Mesenteric fat pad (tissue), 1 donor: Measurements from ENCODE around the gene NR3C1. TPM values are rescaled to one million over a fixed set of nuclear protein-coding genes. Genes with fewer than 3 reads are reported as not detected.

Source experiments
- DNase-seq: peaks from one replicate; pipeline ENCODE4 v3.0.0-alpha.2; 2020; ENCODE audit warnings: low spot score
- total RNA-seq: library from RNA; stranded (reverse); fragmentation: NEBNext Ultra II Directional; extraction: Animal tissue kit (Norgen Biotek cat#: 25700); gene quantifications from one replicate; pipeline ENCODE4 v1.2.1, GENCODE V29; 2021
- donor health status: DM: yes; HTN: yes; CAD: no.

The NR3C1 gene
- total RNA-seq, 1 donor from 2014 or later, result 116 TPM

DNA sequence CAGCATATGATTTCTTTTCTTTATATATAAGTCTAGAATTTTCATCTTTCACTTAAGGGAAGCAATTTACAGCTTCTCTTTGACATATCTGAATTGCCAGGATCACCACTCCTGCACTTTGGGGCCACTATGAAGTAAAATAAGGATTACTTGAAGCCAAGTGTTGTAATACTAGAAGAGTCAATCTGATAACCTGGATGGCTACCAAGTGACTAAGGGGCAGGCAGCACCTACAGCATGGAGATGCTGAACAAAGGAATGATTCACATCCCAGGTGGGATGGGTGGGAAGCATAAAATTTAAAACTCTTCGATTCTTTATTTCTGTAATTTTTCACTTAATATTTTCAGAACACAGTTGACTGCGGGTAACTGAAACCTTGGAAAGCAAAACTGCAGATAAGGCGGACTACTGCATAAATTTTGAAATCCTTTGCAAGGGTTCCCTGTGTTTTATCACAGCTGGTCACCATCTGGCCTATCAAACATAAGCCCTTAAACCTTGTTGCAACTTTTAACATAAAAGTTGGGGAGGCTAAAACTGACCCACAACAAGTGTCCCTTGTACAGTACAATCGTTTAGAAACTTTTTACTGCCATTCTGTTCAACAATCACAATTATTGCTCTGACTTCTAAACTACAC, 31.2 kb downstream of the NR3C1 start:
- DNase-seq, result no peak

GRCh38 chr5:143370440-143370839, 33.0 kb downstream of the NR3C1 start:
- no peak for DNase-seq

DNA sequence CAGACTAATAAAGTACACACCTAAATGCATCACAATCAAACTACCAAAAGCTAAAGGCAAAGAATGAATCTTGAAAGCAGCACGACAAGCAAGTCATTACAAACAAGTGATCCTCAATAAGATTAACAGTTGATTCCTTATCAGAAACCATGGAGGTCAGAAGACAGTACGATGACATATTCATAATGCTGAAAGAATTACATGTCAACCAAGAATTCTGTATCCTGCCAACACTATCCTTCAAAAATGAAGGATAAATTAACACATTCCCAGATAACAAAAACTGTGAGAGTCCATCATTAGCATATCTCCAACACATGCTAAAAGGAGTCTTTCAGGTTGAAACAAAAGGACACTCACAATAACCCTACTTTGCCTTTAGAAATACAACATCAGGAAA, 39.4 kb downstream of the NR3C1 start:
- no peak for DNase-seq

DNA sequence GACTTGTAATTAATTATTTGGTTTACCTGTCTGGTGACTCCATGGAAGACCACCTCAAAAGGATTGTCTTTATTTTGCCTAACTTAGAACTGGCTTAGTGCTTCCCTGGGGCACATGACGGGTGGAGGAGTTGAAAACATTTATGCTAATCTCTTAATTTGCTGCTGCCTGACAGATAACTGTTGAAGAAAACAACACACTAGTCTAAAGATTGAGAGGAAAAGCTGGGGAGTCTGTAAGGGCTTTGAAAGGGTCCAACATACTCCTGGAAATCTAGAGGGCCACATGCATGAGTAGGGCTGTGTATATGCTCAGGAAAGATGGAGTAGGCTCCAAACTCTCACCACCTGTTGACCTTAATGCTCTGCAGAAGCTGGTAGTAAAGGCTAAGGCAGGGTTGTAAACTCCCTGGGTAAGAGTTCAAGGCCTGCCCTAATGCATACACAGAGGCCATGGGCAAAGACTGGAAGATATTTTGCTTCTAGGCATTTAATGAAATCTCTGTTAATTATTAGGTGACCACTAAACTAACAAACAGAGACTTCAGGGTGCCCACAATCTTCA, 40.7 kb downstream of the NR3C1 start:
- no peak for DNase-seq

DNA sequence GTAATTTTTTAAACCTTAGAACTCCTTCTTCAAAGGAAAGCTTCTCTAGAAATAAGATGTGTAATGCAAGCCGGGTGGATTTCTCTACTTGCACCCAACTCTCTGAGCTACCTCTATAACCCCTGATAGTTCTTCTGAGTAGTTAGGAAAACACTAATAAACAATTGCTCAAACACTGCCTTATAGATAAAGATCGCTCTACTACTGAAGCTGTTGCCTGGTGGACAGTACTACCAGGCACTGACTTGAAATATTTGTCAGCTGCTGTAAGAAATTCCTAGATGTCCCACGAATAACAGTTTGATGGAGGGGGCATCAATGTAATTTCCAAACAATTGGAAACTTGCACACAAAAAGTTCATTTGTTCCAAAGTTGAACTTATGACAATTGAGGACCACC, 42.0 kb downstream of the NR3C1 start:
- DNase-seq, result no peak

GRCh38 chr5:143360755-143361154, 42.7 kb downstream of the NR3C1 start:
- DNase-seq, result no peak

- DNase-seq, result no peak
These were observed 43.6 kb downstream of the NR3C1 start for GRCh38 chr5:143359869-143360268.

- no peak for DNase-seq
These were observed 46.5 kb downstream of the NR3C1 start for GRCh38 chr5:143356855-143357583.

GRCh38 chr5:143355710-143356109, 47.8 kb downstream of the NR3C1 start:
- DNase-seq, result no peak

DNA sequence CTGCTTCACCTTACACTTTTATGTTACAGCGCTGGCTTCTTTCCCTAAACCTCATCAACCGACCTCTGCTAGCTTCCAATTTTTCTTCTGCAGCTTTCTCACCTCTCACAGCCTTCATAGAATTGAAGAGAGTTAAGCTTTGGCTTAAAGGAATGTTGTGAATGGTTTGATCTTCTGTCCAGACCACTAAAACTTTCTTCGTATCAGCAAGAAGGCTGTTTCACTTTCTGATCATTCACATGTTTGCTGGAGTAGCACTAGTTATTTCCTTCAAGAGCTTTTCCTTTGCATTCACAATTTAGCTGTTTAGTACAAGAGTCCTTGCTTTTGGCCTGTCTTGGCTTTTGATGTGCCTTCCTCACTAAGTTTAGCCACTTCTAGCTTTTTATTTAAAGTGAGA, 49.5 kb downstream of the NR3C1 start:
- DNase-seq, result no peak

DNA sequence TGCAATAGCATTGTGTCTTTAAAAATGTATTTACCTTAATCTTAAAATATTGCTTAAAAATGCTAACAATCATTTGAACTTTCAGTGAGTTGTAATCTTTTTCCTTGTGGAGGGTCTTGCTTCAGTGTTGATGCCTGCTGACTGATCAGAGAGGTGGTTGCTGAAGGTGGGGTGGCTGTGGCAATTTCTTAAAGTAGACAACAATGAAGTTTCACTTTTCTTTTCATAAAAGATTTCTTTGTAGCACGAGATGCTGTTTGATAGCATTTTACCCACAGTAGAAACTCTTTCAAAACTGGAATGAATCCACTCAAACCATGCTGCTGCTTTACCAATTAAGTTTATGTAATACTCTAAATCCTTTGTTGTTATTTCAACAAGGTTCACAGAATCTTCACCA, 50.8 kb downstream of the NR3C1 start:
- no peak for DNase-seq

GRCh38 chr5:143350751-143351602, 52.5 kb downstream of the NR3C1 start:
- no peak for DNase-seq

DNA sequence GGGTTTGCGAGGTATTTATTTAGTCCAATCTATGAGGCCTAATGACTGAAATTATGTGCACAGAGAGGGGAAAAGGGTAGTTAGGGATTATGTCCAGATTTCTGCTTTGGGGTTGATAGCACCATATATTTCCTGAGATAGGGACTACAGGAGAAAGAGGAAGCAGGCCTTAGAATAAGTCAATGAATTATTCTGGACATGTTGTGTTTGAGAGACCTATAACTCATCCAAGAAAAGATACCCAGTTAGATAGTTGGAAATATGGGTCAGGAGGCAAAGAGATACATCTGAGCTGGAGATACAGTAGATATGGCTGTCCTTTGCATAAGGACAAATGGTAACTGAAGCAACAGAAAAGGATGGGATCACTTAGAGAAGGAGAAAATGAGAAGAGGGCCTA, 53.1 kb downstream of the NR3C1 start:
- DNase-seq, result no peak

- no peak for DNase-seq
These were observed 54.3 kb downstream of the NR3C1 start for GRCh38 chr5:143349177-143349576.

- no peak for DNase-seq
These were observed 55.7 kb downstream of the NR3C1 start for GRCh38 chr5:143347698-143348344.

GRCh38 chr5:143347046-143347445, 56.4 kb downstream of the NR3C1 start:
- DNase-seq, result no peak

- no peak for DNase-seq
These were observed 57.6 kb downstream of the NR3C1 start for GRCh38 chr5:143345671-143346440.

GRCh38 chr5:143343042-143343441, 60.4 kb downstream of the NR3C1 start:
- DNase-seq, result no peak

DNA sequence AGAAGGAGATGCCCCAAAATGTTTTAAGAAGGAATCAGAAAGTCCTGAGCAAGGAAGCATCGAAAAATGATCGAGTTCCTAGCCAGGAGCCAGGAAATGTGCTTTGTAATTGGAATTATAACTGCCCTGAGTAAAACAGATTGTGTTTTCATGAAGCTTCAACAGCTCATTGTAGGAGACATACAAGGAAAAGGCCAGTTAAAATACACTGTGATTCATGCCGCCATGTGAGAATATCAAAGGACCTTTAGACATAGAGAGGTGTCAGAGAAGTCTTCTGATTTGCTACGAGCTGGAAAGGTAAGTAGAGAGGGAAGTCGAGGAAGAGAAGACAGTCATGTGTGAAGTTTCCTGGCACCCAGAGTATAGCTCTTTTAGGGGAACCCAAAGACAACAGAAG, 60.9 kb downstream of the NR3C1 start:
- no peak for DNase-seq

DNA sequence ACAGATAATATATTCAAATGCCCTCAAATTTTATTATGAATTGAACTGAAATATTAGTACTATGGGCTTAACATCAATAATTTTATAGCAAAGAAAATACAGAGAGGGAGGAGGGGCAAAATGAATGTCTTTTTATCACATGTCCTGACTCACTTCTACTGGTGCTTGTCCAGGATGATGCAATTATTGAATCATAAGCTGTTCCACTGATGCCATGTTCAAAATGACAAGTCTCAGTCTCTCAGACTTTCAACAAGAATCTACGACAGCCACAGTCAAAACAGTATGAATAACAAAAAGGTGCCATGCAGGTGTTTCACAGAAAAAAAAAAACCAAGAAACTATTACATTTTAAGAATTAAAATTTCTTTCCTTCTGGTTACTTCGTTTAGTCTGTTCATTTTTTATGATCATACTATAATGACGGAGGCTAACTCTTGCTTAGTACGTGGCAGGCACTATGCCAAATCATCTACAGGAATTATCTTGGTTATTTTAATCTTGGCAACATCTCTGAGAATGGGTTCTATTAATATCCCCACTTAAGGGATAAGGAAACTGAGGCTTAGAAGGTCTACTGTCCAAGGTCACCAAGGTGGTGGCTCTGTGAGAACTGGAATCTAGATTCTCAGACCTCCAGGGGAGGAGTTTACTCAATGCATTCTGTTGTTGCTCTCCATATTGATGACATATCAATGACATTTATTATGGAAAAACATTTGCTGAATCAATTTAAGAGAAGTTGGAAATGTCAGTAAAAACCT, 61.5 kb downstream of the NR3C1 start:
- no peak for DNase-seq
